NCI-H69 (cell line): ENCODE measurements around the gene MARCKSL1.

ENCODE experiments used
- DNase-seq: peaks from one replicate; lab custom pipeline; 2025; lab: John Stamatoyannopoulos, UW

MARCKSL1 gene

DNA sequence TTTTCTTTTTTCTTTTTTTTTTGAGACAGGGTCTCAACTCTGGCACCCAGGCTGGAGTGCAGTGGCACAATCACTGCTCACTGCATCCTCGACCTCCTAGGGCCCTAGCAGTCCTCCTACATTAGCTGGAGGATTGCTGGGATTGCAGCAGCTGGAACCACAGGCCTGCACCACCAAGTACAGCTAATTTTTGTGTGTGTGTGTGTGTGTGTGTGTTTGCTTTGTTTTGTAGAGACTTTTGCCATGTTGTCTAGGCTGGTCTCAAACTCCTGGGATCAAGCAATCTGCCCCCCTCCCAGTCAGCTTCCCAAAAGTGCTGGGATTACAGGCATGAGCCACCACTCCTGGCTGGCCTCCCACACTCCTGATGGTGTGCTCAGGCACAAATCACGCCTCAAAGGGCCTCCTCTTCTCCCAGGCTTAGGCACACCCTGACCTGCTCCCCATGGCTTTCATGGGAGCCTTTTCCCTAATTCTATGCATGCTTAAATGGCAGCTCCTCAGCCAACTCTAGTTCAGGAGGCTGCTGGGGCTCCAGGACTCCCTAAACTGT, 16.9 kb upstream of the MARCKSL1 start:
- no peak for DNase-seq

DNA sequence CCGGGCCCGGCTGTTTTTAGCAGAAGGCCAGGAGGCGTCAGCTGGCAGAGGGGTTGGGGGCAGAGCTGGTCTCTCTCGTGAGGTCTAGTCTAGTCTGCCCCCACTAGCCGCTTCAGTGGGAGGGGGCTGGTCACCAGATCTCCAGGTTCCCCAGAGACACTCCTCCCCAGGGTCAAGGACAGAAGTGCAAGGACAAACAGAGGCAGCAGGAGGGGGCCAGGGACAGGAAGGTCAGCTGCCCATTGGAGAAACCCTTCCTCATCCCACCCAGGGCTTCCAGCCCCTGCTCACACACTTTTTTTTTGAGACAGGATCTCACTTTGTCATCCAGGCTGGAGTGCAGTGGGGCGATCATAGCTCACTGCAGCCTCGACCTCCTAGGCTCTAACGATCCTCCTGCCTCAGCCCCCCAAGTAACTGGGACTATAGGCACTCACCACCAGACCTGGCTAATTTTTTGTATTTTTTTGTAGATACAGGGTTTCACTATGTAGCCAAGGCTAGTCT, 16.3 kb upstream of the MARCKSL1 start:
- no peak for DNase-seq

DNA sequence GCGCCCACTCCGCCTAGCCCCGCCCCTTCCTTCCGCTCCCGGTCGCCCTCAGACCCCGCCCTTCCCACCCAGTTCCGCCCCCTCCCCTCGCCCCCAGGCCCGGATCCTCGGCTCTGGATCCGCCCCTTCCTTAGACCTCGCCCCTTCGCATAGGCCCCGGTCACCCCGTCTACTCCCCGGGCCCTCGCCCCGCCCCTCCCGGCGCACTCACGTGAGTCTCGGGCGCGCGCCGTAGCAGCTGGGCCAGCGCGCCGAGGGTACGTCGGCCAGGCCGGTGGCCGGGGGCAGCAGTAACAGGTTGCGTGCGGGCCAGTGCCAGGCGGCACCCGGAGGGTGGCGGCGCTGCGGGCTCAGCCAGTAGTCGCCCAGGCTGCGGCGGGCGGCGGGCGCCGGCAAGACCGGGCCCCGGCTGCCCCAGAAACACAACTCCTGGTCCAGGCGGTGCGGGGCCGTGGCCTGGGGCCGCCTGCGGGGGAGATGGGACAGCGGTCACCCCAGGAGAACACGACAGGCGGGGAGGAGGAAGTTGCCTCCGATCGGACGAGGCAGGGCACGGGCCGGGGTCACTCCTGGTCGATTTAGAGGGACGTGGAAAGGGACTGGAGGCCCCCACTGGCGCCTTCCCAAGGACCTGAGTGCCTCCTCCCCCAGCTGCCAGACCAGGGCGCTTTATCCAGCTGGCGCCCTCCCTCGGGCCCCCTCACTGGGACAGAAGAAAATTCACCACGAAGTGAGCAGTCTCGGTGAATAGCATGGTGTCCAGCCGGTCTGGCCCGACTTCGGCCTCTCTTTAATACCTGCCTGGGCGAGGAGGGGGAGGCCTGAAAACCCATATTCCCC, 15.6 kb upstream of the MARCKSL1 start:
- DNase-seq, result peak; percentile 95

GRCh38 chr1:32350785-32351398, 14.9 kb upstream of the MARCKSL1 start:
- peak; percentile 80 for DNase-seq

DNA sequence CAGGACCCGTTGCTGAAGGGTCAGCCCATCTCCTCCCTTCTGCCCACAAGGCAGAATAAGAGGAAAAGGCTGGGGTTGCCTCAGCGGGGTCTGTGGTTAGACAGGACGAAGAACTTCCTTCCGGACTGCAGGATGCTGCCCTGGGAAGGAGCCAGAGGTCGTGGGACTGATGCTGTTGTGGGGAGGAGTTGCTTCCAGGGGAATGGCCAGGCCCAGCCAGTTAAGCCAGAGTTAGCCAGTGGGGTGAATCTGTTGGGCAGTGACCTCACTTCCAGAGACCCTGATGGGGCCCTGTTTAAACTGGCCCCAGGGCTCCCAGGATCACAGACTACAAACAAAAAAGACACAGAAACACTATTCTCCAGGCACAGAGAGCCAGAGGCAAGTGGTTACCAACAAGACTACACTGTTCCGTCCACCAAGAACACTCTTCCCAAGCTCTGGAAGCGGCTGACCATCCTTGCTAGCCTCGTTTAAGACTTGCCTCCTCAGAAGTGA, 13.2 kb upstream of the MARCKSL1 start:
- DNase-seq, result no peak

- no peak for DNase-seq
These were observed 10.6 kb upstream of the MARCKSL1 start for GRCh38 chr1:32346532-32347157.

DNA sequence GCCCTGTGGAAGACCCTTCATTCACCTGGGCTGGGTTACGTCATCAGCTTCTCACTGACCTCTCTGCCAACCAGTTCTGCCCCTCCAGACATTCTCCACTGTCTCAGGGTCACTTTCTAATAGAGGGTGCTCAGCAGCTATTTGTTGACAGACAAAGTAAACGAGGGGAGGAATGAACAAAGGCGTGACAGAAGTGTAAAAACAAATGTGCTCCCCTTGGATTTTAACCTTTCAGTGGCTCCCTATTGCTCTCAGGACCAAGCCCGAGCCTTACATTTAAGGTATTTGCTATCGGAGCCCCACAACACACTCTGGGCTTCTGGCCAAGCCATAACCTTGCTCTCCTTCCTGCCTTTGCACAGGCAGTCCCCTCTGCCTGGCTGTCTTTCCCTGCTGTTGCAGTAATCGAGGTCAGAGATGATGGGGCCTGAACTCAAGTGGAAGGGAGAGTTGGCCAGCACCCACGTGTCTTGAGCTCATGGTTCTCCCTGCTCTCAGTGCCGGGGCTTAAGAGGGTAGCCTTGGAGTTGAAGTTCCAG, 9.3 kb upstream of the MARCKSL1 start:
- DNase-seq, result peak; percentile 31

DNA sequence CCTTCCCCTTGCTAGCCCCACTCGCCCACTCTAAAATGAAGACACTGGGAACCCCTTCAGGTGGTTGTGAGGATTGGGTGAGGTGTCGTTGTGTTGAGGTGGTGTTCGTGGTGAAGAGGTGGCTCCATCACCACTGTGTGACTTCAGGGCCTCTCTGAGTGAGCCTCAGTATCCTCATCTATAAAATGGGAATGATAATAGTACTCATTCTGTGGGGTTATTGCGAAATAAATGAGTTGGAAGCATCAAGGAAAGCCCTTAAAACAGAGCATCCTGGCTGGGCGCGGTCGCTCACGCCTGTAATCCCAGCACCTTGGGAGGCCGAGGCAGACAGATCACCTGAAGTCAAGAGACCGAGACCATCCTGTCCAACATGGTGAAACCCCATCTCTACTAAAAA, 6.7 kb upstream of the MARCKSL1 start:
- DNase-seq, result no peak

GRCh38 chr1:32341971-32342370, 5.9 kb upstream of the MARCKSL1 start:
- DNase-seq, result no peak

- DNase-seq, result no peak
These were observed 5.2 kb upstream of the MARCKSL1 start for GRCh38 chr1:32341186-32341757.

- no peak for DNase-seq
These were observed 3.4 kb upstream of the MARCKSL1 start for GRCh38 chr1:32339363-32339978.

DNA sequence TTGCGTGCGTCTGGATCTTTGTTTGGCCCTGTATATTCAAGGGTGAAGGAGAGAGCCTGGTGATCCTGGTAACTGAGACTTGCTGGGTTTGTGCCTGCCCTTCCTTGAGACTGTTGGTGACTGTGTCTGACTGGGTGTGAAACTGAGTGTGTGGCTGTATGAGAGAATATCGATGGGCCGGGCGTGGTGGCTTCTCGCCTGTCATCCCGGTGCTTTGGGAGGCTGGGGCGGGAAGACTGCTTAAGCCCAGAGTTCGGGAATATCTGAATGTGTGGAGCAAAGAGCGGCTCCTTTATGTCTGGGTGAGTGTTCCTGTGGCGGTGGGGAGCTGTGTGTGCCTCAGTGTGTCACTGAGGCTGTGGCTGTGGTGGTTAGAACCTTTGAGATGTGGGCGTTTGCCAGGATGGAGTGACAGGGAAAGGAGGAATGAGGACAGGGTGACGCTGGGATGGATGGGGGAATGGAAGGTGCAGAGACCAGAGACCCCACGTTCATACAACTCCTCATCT, 2.7 kb upstream of the MARCKSL1 start:
- no peak for DNase-seq

DNA sequence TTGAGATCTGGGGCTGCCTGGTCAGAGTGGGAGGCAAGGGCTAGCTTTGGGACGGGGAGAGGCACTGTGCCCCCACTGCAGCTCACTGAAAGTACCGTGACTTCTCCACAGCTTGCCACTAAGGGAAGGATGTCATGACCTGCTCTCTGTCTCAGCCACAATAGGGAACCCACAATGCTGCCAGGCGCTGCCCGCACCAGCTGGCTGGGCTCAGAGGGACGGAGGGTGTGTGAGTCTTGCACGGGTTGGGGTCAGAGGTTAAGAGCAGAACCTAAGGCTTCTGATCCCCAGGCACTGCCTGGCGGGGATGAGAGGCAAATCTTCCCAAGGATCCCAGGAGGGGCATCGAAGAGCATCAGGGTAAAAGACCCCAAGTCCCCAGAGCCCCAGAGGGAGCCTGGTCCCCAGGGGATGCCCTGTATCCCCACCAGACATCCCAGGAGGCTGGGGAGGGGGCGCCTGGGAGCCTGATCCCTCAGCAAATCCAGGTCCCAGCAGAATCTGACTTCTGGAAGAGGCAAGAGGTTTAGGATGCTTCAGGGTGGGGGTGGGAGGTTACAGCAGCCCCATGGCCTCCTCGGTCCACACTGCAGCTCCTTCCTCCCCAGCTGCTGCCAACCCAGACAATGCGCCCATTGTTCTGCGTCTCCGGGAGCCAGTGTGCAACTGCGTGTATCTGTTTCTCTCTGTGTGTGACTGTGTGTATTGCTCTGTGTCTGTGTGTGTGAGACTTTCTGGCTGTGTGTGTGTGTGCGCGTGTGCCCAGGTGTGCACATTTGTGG, 2.0 kb upstream of the MARCKSL1 start:
- peak; percentile 27 for DNase-seq

DNA sequence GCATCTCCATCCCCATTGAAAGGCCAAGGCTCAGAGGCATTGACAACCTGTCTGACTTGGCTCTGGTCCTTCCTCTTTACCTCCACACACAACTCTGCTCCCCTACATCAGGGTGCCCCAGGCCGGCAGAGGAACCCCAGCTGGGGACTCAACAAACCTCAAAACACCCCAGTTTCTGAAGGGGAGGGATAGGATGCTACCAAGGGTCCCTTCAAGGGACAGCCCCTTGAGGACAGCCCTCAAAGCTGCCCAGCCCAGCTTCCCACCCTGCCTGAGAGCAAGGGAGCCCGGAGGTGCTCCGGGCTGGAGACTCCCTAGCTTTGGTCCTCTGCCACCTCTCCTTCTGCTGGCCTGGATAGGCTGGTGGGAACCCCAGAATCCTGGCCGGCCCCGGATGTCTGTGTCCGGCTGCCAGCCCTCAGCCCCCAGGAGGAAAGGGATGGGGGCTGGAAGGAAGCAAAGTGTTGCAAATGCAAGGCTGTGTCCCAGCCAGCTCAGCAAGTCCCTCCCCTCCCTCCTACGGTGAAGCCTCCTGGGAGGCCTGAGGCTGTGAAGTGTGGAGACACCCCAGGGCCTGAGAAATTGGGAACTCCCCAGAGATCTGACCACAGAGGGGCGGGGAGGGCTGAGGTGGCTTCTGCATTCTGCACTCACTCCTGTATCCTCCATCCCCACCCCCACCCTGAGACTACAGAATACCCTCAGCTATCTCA, 1.1 kb upstream of the MARCKSL1 start:
- DNase-seq, result peak; percentile 6

- DNase-seq, result no peak
These were observed 529 bp upstream of the MARCKSL1 start for GRCh38 chr1:32336591-32336932.

DNA sequence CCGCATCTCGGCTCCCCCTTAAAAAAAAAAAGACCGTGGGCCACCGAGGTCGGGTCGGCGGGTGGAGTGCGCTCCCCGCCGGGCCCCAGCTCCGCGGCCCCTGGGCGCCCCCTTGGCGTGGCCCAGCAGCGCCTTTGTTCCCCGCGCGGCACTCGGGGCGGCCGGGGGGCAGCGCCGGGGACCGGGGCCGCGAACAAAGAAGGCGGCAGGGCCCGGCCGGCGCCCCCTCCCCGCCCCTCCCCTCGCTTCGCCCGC, 571 bp downstream of the MARCKSL1 start:
- DNase-seq, result no peak

- DNase-seq, result peak; percentile 69
These were observed 1.0 kb downstream of the MARCKSL1 start for GRCh38 chr1:32334864-32335534.

GRCh38 chr1:32334274-32334861, 1.7 kb downstream of the MARCKSL1 start:
- DNase-seq, result peak; percentile 42
